ENCODE data around the gene TCP10L.

- TF ChIP-seq ZNF274 (IDR thresholded peaks at IDR 0.05; ENCODE audit: low read depth, low read length) (no peak), SUZ12 (IDR thresholded peaks at IDR 0.05; ENCODE audit: extremely low read depth, insufficient read depth, insufficient read length) (no peak), YY1 (IDR thresholded peaks at IDR 0.05; ENCODE audit: insufficient read depth, insufficient read length) (no peak)
Observed at GRCh38 chr21:32554832-32555638, 30.3 kb downstream of the TCP10L start.

Data from NT2/D1 (cell line).